Lung (tissue), 12 donors: ENCODE data around the gene EXOC4. TPM values are rescaled to one million over a fixed set of nuclear protein-coding genes. Genes with fewer than 3 reads are reported as not detected.

Experiments used
- ATAC-seq: fragments of 200-7000 bp; cut with Tn5 transposase; one replicate; pipeline ENCODE4 v1.9.1; 2020; ENCODE audit warnings: moderate number of reproducible peaks; ENCODE audit not compliant: insufficient read depth, low FRiP score
- DNase-seq, 3 donors: peaks; one replicate each; pipeline ENCODE4 v3.0.0-alpha.2; 2013 to 2017
- H3K27ac ChIP-seq, 2 donors: one replicate each; pipeline ENCODE4 v1.5.1; 2013; ENCODE audit warnings: mild to moderate bottlenecking in 2 of 2, moderate library complexity in 2 of 2, control low read depth in 1 of 2, inconsistent platforms in 1 of 2, low read depth in 1 of 2, low read length in 1 of 2
- H3K27me3 ChIP-seq, 3 donors: one replicate each; pipeline ENCODE4 v1.5.1; 2013; ENCODE audit warnings: low read length in 2 of 3; ENCODE audit not compliant: control insufficient read depth in 3 of 3, insufficient read depth in 3 of 3
- H3K36me3 ChIP-seq, 4 donors: one replicate each; pipeline ENCODE4 v1.5.1; 2013; ENCODE audit warnings: low read length in 4 of 4, mild to moderate bottlenecking in 1 of 4, moderate library complexity in 1 of 4; ENCODE audit not compliant: control insufficient read depth in 4 of 4, insufficient read depth in 4 of 4
- H3K4me1 ChIP-seq, 5 donors: one replicate each; pipeline ENCODE4 v1.5.1; 2013; ENCODE audit warnings: low read length in 5 of 5, mild to moderate bottlenecking in 2 of 5, moderate library complexity in 1 of 5; ENCODE audit not compliant: control insufficient read depth in 5 of 5, insufficient read depth in 5 of 5
- H3K4me3 ChIP-seq: one replicate; pipeline ENCODE4 v1.5.1; 2013; ENCODE audit warnings: mild to moderate bottlenecking, control low read depth, moderate library complexity
- H3K9ac ChIP-seq, 2 donors: one replicate each; pipeline ENCODE4 v1.5.1; 2013; ENCODE audit warnings: low read length in 2 of 2, control low read depth in 1 of 2; ENCODE audit not compliant: insufficient read depth in 1 of 2
- H3K9me3 ChIP-seq, 4 donors: one replicate each; pipeline ENCODE4 v1.5.1; 2013; ENCODE audit warnings: low read length in 3 of 4, mild to moderate bottlenecking in 1 of 4, moderate library complexity in 1 of 4; ENCODE audit not compliant: control insufficient read depth in 4 of 4, insufficient read depth in 3 of 4
- WGBS, 2 donors: extraction: QIAGEN DNeasy Blood & Tissue Kit; methylation state at CpG; one replicate each; pipeline ENCODE4 v1.1.7; 2013; 5-methylcytosine and 5-hydroxymethylcytosine counted together
- polyA plus RNA-seq, 2 donors: library from polyadenylated mRNA; stranded (reverse); fragments of 200-250 nt; gene quantifications; one replicate each; pipeline ENCODE4 v1.2.1, GENCODE V29; 2013
- total RNA-seq, 2 donors: library from RNA; depleted of rRNA in 1 of 2; stranded (reverse); fragments of >200 nt in 1 of 2; gene quantifications; one replicate each; pipeline ENCODE4 v1.2.1, GENCODE V29; 2014 to 2021
- TF ChIP-seq, protein P1 (sequence below): IDR thresholded peaks from 2 replicates; pipeline ENCODE4 v1.5.1; 2012; ENCODE audit warnings: mild to moderate bottlenecking; ENCODE audit errors: control extremely low read depth, extremely low read depth
- donor health status: control.
- donor health status: control.
- donor health status: Bipolar disorder and iron deficiency.
- donor health status: healthy.
- donor health status: DM: yes; HTN: yes; CAD: no.

Gene EXOC4
- total and polyA plus RNA-seq, 4 donors = 10.3 to 232 (median 47.4) TPM

DNA sequence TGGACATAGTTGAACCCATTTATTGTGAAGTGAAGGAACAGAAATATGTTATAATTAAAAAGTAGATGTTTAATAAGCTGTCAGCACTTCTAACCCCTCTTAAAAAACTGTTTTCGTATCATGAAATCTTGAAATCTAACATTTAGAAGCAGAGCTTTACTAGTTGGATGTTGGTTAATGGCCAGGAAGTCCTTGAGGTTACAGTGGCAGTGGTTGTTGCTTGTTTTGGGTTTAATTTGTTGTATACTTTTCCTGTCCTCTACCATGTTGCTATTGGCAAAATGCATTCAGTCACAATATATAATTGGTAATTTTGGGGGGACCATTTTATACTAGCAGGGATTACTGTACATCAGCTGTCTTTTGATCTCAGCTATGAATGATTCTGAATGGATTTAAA is 60.7 kb downstream of the EXOC4 start:
- H3K9ac ChIP-seq = no peak overlapping the region
- ATAC-seq = no peak
- H3K27me3 ChIP-seq = no peaks in the 10 kb centered on the region
- no peaks in the 10 kb centered on the region for H3K9me3 ChIP-seq
- no peak overlapping the region for H3K4me3 ChIP-seq
- WGBS, 2 donors = 82 to 89% methylated on average over 1 of the region's 1 CpG
- H3K4me1 ChIP-seq = peaks cover 0 to 7% (median 4%) of the 10 kb centered on the region in 5 donors
- TF ChIP-seq, protein P1, sequence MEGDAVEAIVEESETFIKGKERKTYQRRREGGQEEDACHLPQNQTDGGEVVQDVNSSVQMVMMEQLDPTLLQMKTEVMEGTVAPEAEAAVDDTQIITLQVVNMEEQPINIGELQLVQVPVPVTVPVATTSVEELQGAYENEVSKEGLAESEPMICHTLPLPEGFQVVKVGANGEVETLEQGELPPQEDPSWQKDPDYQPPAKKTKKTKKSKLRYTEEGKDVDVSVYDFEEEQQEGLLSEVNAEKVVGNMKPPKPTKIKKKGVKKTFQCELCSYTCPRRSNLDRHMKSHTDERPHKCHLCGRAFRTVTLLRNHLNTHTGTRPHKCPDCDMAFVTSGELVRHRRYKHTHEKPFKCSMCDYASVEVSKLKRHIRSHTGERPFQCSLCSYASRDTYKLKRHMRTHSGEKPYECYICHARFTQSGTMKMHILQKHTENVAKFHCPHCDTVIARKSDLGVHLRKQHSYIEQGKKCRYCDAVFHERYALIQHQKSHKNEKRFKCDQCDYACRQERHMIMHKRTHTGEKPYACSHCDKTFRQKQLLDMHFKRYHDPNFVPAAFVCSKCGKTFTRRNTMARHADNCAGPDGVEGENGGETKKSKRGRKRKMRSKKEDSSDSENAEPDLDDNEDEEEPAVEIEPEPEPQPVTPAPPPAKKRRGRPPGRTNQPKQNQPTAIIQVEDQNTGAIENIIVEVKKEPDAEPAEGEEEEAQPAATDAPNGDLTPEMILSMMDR = no peak
- DNase-seq = no peak
- peaks cover 0 to 4% (median 4%) of the 10 kb centered on the region in 4 donors for H3K36me3 ChIP-seq
- H3K27ac ChIP-seq = no peak overlapping the region

DNA sequence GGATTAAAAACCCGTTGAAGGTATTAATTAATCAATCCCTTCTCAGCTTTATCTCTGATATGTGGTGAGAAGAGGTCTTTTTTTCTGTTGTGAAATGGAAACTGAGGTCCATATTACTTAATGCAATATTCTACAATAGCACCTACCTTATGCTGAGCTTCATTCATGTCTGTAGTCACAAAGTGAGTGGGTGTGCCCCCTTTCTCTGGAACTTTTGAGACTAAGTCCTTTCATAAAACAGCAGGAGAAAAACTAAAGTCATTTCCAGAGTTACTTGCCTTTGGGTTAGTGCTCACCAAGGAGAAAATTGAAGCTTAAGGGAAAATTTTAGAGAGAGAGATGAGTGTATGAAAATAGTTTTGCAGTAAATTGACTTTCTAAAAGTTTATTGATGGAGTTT is 61.2 kb downstream of the EXOC4 start:
- peaks cover 0 to 4% (median under 1%) of the 10 kb centered on the region in 4 donors for H3K36me3 ChIP-seq
- H3K9me3 ChIP-seq = no peaks in the 10 kb centered on the region
- ATAC-seq (no peak), DNase-seq (no peak)
- no peak overlapping the region for H3K4me3 ChIP-seq
- H3K9ac ChIP-seq = no peak overlapping the region
- TF ChIP-seq, protein P1 = no peak
- H3K4me1 ChIP-seq = peaks cover 0 to 7% (median 4%) of the 10 kb centered on the region in 5 donors
- 88 to 100% methylated on average over 1 of the region's 1 CpG for WGBS, 2 donors
- H3K27ac ChIP-seq = no peak overlapping the region
- no peaks in the 10 kb centered on the region for H3K27me3 ChIP-seq

DNA sequence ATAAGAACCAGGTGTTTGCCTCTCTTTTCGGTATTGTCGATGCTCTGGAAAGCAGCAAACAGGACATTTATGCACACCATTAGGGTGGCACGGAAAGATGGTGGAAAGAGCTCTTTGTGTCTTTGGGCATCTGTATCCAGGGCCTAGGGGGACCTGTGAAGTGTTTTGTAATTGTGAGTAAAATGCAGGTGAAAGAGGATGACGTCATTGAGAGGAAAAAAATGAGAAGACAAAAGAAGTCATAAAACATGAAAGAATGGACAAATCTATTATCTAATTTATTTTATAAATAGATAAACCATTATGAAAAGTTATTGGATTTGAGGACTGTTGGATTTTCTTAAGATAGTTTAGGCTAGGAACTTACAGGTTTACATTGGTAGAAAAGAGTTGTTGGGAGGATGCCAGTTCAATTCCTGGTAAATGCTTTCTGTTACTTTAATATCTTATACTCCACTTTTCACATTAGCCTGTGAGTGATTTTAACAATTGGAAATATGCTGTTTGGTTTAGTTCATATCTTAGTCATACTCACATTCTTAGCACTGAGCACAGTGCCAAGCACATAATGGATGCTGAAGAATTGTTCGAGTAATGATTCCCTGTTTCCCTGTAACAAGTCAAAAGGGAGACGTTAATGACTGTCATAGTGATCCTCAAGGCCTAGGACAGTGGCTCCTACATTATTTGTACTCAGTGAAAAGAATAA is 62.6 kb downstream of the EXOC4 start:
- TF ChIP-seq, protein P1 = no peak
- DNase-seq = no peak
- WGBS, 2 donors = 88 to 90% methylated on average over 6 of the region's 6 CpGs
- Histone ChIP-seq H3K4me3 (no peak overlapping the region), H3K27ac (no peak overlapping the region), H3K36me3 (peaks cover 0 to 6% (median 5%) of the 10 kb centered on the region in 4 donors), H3K27me3 (no peaks in the 10 kb centered on the region), H3K9ac (no peak overlapping the region), H3K9me3 (no peaks in the 10 kb centered on the region), H3K4me1 (peaks cover 0 to 3% (median 2%) of the 10 kb centered on the region in 5 donors)
- no peak for ATAC-seq
